ENCODE data around the gene SCARB1.

SCARB1 gene

GRCh38 chr12:124742678-124743077 lies 121.0 kb downstream of the SCARB1 start:
- no peak for DNase-seq

GRCh38 chr12:124742111-124742510 lies 121.6 kb downstream of the SCARB1 start:
- DNase-seq = no peak

GRCh38 chr12:124741211-124741610 lies 122.5 kb downstream of the SCARB1 start:
- DNase-seq = no peak

- no peak for DNase-seq
Measured at GRCh38 chr12:124740691-124741137, 123.0 kb downstream of the SCARB1 start.

GRCh38 chr12:124739953-124740561 lies 123.6 kb downstream of the SCARB1 start:
- no peak for DNase-seq

- DNase-seq = no peak
Measured at GRCh38 chr12:124738636-124739467, 124.8 kb downstream of the SCARB1 start.

- DNase-seq = no peak
Measured at GRCh38 chr12:124737772-124738635, 125.7 kb downstream of the SCARB1 start.

GRCh38 chr12:124737040-124737419 lies 126.6 kb downstream of the SCARB1 start:
- no peak for DNase-seq

GRCh38 chr12:124736115-124737039 lies 127.3 kb downstream of the SCARB1 start:
- no peak for DNase-seq

- no peak for DNase-seq
Measured at GRCh38 chr12:124734224-124734788, 129.4 kb downstream of the SCARB1 start.

GRCh38 chr12:124733086-124733485 lies 130.6 kb downstream of the SCARB1 start:
- DNase-seq = no peak

GRCh38 chr12:124732275-124733075 lies 131.2 kb downstream of the SCARB1 start:
- no peak for DNase-seq

- DNase-seq = no peak
Measured at GRCh38 chr12:124731869-124732268, 131.8 kb downstream of the SCARB1 start.

GRCh38 chr12:124730455-124730932 lies 133.2 kb downstream of the SCARB1 start:
- no peak for DNase-seq

GRCh38 chr12:124727922-124728321 lies 135.7 kb downstream of the SCARB1 start:
- no peak for DNase-seq

- no peak for DNase-seq
Measured at GRCh38 chr12:124727264-124727800, 136.3 kb downstream of the SCARB1 start.

Data from effector CD4-positive, alpha-beta T cell (primary cell).